ENCODE results near the gene GFRA1.
"Not testable (repeated sequence)": the region's sequence is repeated elsewhere in the genome, so short reads cannot be mapped to it uniquely, and the experiment has no call there.

The GFRA1 gene

DNA sequence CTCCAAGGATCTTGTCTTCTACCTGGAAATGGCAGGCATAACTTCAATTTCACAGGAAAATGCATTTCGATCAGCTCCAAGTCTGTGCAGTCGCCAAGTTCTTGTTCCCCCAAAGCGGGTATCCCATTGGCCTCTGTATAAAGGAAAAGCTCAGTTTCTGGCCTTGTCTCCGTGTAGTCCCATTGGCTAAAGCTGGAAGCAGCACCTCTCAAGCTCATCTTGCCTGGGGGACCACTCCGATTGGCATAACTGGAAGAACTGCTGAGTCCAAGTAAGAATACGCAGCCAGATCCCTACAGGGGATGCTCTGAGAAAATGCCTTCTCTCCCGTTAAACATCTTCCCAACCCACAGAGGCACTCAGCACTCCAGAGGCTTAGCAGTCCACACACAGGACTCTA is 205.2 kb downstream of the GFRA1 start:
- no peak for DNase-seq (ENCODE audit: low read depth, low spot score)

GRCh38 chr10:116063107-116063506 is 209.9 kb downstream of the GFRA1 start:
- no peak for DNase-seq (ENCODE audit: low read depth, low spot score)

DNA sequence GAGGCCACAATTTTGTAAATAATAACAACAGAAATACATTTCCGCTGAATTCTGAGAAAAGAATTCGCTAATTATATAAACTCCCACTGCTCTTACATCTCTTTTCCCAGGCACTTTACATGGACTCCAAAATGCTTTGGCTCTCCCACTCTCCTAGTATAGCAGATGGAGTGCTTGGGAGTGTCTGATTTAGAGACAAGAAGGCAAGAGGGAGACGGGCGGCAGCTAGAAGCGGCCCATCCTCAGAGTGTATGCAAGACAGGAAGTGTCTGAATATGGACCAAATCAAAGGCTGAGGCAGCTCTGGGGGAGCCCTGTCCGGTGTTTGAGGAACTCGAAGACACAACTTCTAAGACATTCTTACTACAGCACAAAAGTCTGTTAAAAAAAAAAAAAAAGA is 212.1 kb downstream of the GFRA1 start:
- DNase-seq (ENCODE audit: low read depth, low spot score), result no peak

DNA sequence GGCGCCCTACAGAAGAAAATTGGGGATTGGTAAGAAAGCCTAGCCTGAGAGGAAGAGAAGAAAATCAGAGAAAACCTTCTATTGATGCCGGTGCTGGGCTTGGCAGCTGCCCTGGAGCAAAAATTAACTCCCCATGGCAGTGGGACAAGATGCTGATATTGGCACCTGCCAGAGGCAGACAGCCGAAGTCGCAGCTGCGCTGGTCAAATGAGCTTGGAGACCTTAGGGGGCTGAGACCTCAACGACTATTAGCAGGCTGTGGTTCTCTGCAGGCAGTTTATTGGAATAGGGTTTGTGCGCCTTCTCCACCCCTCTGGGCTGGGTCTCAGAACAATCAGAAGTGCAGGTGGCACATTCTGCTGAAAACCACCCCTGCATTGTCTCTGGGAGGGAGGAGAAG is 213.7 kb downstream of the GFRA1 start:
- DNase-seq (ENCODE audit: low read depth, low spot score), result no peak

DNA sequence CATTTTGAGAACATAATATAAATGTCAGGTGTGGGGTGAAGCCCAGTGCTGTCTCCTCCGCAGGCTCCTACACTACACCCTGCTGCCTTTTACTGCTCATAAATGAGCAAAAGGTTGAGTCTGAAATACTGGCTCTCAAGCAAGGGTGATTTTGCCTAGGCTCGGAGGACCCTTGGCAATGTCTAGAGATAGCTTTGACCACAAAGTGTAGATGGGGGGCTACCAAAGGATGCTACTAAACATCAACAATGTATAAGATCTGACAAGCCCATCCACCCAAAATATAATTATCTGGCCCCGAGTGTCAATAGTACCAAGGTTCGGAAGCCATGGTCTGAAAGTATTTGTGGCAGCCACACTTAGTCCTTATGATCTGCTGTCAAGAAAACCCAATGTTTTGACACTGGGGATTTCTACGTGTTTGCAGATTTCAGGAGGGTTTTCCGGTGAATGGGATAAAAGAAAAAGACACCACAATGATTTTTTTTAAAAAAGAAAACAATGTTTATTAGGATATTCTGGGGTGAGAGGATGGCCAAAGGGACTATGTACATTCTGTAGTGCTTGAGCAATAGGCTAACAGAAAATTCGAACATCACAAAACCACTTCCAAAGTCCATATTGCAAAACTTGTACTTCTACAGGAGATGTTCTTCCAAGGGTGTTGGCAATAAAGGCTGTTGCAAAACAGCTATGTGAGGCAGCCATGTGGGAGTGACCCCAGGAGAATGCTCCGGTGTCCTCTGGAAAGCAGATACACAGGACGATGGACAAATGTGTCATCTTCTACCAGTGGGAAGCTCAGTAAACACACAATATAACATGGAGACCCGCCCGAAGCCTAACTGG is 216.3 kb downstream of the GFRA1 start:
- DNase-seq (ENCODE audit: low read depth, low spot score), result no peak

DNA sequence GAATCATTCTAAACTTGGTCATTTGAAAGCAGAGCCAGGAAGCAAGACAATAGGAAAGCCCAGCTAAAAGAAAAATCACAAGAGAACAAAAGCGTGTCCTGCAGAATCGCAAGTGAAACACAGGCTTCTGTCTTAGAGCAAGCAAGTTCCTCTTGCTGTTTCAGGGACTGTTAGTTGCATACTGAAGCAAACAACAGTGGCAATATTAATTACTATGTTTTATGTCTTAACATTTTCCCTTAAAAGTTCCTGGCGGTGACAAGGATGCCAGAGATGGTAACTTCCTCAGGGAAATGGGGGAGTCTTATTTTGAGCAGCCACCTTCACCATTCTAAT is 217.1 kb downstream of the GFRA1 start:
- no peak for DNase-seq (ENCODE audit: low read depth, low spot score)

DNA sequence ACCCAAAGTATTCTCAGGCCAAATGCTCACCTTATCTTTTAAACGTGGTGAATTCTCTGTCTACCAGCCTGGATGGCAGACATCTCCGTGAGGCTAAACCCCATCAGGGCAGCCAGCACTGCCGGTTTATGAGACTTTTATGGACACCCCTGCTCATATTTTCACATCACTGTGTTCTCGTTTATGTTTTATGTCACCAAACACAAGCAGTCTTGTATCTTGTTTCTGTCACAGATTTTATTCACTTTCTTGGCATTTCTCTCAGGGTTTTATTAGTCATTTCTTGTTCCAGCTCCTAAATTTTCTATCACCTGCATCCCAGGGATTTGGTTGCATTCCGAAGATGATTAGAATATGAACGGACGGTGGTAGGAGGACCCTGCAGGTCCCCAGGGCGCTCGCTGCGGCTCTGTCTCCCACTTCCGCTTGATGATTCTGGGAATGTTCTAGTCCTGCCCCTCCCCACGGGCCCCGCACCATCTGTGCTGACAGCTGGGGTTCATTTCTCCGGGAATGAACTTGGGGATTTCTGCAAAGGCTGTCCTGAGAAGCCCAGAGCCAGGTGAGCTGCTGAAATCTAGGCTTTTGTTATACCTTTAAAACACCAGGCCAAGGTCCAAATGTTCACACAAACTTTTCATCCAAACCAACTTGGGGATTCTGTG is 217.6 kb downstream of the GFRA1 start:
- DNase-seq (ENCODE audit: low read depth, low spot score), result no peak

DNA sequence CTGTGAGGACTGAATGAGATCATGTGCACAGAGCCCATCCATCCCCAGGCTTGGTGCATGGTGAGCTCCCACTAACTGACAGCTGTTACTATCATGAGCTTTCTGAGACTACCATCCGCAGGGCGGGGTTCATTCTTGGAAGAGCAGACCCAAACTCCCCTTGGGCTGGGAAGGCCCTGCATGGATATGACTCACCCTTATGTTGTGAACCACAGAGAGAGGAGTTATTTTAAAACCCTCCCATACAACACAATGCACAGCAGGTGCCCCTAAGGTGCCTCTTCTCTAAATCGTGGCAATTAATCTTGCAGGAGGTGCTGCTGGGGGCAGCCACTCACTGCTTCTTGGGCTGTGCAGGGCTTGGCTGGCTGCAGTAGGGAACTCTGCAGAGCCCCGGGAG is 219.1 kb downstream of the GFRA1 start:
- no peak for DNase-seq (ENCODE audit: low read depth, low spot score)

DNA sequence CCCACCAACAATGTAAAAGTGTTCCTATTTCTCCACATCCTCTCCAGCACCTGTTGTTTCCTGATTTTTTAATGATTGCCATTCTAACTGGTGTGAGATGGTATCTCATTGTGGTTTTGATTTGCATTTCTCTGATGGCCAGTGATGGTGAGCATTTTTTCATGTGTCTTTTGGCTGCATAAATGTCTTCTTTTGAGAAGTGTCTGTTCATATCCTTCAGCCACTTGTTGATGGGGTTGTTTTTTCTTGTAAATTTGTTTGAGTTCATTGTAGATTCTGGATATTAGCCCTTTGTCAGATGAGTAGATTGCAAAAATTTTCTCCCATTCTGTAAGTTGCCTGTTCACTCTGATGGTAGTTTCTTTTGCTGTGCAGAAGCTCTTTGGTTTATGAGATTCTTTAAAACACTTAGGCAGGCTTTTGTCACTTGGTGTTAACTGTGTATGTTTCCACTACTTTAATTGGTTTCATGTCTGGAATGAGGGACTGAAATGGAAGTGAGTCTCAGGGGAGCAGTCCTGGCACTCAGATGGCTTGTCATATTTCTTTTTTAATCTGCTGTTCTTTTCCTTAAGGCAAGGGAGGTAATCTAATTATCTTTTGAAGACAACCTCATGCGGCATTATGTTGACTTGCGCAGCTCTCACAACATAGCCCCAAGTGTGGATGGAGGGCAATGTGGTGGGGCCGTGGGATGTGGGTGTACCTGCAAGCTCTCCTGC is 219.8 kb downstream of the GFRA1 start:
- DNase-seq (ENCODE audit: low read depth, low spot score), result not testable (repeated sequence)

GRCh38 chr10:116052522-116052921 is 220.5 kb downstream of the GFRA1 start:
- not testable (repeated sequence) for DNase-seq (ENCODE audit: low read depth, low spot score)

- no peak for DNase-seq (ENCODE audit: low read depth, low spot score)
These were observed 223.1 kb downstream of the GFRA1 start for GRCh38 chr10:116049974-116050304.

- DNase-seq (ENCODE audit: low read depth, low spot score), result no peak
These were observed 223.6 kb downstream of the GFRA1 start for GRCh38 chr10:116049158-116049973.

DNA sequence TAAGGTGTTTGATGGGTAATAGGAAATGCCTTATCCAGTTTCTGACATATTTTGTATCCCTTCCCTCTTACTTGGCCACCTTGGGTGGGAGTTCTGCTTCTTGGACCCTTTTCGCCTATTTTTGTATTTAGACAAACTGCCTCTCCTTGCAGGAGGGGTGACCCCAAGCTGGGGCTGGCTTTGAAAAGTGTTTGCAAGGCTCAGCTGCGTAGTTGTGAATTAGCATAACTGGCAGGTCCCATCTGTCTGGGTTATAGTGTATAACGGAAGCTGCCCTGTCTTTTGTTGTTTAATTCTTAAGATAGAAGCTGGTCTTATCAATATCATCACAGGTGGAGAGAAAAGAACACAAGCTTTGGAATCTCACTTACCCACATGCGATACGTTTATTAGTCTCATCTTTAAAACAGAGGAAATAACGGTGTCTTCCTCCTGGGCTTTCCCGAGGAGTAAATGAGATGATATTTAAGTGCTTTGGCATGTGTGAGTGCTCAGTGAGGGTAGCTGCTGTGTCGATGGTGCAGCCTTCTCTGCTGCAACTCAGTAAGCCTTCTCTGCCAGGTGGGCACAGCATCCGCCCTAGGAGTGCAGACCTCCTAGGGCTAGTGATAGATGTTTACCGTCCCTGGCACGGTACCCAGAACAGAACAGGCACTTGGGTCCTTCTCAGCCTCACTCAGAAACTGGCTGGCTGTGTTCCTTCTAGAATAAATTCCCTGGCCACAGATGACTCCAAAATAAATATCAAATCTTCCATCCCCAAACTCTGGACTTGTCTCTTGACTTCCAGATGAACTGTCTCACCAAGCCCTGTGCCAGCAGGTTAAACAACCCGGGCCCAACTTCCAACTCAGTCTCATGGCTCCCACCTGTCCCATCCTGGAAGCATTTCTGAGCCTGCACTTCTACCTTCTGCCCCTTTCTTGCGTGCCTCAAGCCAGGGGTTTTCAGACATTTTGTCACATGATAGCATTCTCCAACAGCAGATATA is 227.3 kb downstream of the GFRA1 start:
- no peak for DNase-seq (ENCODE audit: low read depth, low spot score)

GRCh38 chr10:116044801-116045248 is 228.2 kb downstream of the GFRA1 start:
- DNase-seq (ENCODE audit: low read depth, low spot score), result peak; percentile 20

DNA sequence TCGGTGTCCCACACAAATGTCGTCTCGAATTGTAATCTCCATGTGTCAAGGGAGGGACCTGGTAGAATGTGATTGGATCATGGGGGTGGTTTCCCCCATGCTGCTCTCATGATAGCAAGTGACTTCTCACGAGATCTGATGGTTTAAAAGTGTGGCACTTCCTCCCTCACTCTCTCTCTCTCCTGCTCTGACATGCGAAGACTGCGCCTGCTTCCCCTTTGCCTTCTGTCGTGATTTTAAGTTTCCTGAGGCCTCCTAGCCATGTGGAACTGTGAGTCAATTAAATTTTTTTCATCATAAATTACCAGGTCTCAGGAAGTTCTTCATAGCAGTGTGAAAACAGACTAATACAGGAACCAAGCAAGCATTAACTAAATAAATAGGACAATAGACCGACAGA is 229.1 kb downstream of the GFRA1 start:
- no peak for DNase-seq (ENCODE audit: low read depth, low spot score)

- no peak for DNase-seq (ENCODE audit: low read depth, low spot score)
These were observed 229.7 kb downstream of the GFRA1 start for GRCh38 chr10:116043304-116043703.

GRCh38 chr10:116041948-116042347 is 231.1 kb downstream of the GFRA1 start:
- DNase-seq (ENCODE audit: low read depth, low spot score), result no peak

DNA sequence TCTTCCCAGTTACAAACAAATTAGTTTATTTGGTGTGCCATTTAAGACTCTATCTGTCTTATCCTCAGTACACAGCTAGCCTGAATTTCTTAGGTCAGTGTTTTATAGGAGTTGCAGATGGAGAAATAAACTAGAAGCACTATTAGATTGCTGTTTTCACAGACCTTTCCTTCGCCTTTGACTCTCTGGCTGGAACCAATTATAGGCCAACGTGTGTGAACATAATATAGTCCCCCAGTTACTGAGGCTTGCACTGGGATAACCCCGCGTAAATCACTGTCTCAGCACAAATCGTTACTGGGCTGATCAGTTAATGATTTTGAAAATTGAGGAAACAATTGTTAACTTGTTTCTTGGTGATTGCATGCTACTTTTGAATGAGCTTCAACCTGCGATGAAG is 233.4 kb downstream of the GFRA1 start:
- no peak for DNase-seq (ENCODE audit: low read depth, low spot score)

DNA sequence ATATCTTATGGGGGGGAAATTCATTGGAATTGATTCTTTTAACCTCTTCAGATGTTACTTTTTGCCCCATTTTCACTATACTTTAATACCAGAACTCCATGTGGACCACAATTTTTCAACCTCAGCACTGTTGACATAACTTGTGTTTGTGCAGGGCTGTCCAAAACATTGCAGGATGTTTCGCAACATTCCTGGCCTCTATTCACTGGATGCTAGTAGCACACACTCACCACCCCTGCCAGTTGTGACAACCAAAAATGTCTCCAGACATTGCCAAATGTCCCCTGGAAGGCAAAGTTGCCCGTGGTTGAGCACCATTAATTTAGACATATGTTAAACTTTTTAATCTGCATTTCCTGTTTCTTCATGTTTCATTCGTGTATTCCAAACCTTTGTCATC is 234.7 kb downstream of the GFRA1 start:
- DNase-seq (ENCODE audit: low read depth, low spot score), result no peak

DNA sequence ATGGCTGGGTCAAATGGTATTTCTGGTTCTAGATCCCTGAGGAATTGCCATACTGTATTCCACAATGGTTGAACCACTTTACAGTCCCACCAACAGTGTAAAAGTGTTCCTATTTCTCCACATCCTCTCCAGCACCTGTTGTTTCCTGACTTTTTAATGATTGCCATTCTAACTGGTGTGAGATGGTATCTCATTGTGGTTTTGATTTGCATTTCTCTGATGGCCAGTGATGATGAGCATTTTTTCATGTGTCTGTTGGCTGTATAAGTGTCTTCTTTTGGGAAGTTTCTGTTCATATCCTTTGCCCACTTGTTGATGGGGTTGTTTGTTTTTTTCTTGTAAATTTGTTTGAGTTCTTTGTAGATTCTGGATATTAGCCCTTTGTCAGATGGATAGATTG is 237.6 kb downstream of the GFRA1 start:
- DNase-seq (ENCODE audit: low read depth, low spot score), result not testable (repeated sequence)

- DNase-seq (ENCODE audit: low read depth, low spot score), result no peak
These were observed 242.4 kb downstream of the GFRA1 start for GRCh38 chr10:116030576-116030975.

Data from smooth muscle cell of the brain vasculature (primary cell).